ENCODE results near the gene RAP1A.

Gene RAP1A

GRCh38 chr1:111720977-111721786 lies 101.6 kb downstream of the RAP1A start:
- no peak for DNase-seq

- DNase-seq = no peak
These were observed 103.7 kb downstream of the RAP1A start for GRCh38 chr1:111723091-111723806.

GRCh38 chr1:111723871-111724270 lies 104.3 kb downstream of the RAP1A start:
- no peak for DNase-seq

- no peak for DNase-seq
These were observed 105.6 kb downstream of the RAP1A start for GRCh38 chr1:111725192-111725591.

- no peak for DNase-seq
These were observed 107.5 kb downstream of the RAP1A start for GRCh38 chr1:111727056-111727455.

- DNase-seq = no peak
These were observed 109.8 kb downstream of the RAP1A start for GRCh38 chr1:111729271-111729921.

- DNase-seq = no peak
These were observed 110.5 kb downstream of the RAP1A start for GRCh38 chr1:111729946-111730681.

- DNase-seq = no peak
These were observed 111.1 kb downstream of the RAP1A start for GRCh38 chr1:111730706-111731105.

- no peak for DNase-seq
These were observed 112.4 kb downstream of the RAP1A start for GRCh38 chr1:111731956-111732355.

GRCh38 chr1:111732718-111733117 lies 113.1 kb downstream of the RAP1A start:
- no peak for DNase-seq

- no peak for DNase-seq
These were observed 113.8 kb downstream of the RAP1A start for GRCh38 chr1:111733183-111733991.

- no peak for DNase-seq
These were observed 114.4 kb downstream of the RAP1A start for GRCh38 chr1:111733992-111734341.

GRCh38 chr1:111734426-111734825 lies 114.8 kb downstream of the RAP1A start:
- DNase-seq = no peak

- no peak for DNase-seq
These were observed 115.3 kb downstream of the RAP1A start for GRCh38 chr1:111734856-111735255.

- DNase-seq = no peak
These were observed 115.7 kb downstream of the RAP1A start for GRCh38 chr1:111735321-111735720.

GRCh38 chr1:111735858-111736544 lies 116.4 kb downstream of the RAP1A start:
- no peak for DNase-seq

- no peak for DNase-seq
These were observed 117.1 kb downstream of the RAP1A start for GRCh38 chr1:111736548-111737215.

GRCh38 chr1:111737216-111738132 lies 117.9 kb downstream of the RAP1A start:
- DNase-seq = no peak

GRCh38 chr1:111738133-111738435 lies 118.5 kb downstream of the RAP1A start:
- no peak for DNase-seq

Data from activated gamma-delta T cell treated with Interleukin-2 at 50 U/mL for 16 hours (primary cell).